GM13976 (cell line): ENCODE results near the gene ANKFY1.

Source experiments
- DNase-seq: peaks from one replicate; pipeline ENCODE4 v3.0.0; 2012; ENCODE audit warnings: low spot score
- in situ Hi-C: fragments of 300-500 bp; cut with MboI; formaldehyde crosslinking; loops from one replicate; pipeline ENCODE4 v1.12.0; 2022; ENCODE audit warnings: low sequenced_read_pairs, mixed read lengths, inconsistent platforms; ENCODE audit not compliant: unreplicated experiment
- TF ChIP-seq, protein P1 (sequence below): IDR thresholded peaks from 2 replicates; pipeline ENCODE4 v1.5.1; 2012; ENCODE audit warnings: borderline replicate concordance, mild to moderate bottlenecking; ENCODE audit not compliant: insufficient read depth; ENCODE audit errors: extremely low read depth, missing control alignments, control extremely low read depth

The ANKFY1 gene, protein sequence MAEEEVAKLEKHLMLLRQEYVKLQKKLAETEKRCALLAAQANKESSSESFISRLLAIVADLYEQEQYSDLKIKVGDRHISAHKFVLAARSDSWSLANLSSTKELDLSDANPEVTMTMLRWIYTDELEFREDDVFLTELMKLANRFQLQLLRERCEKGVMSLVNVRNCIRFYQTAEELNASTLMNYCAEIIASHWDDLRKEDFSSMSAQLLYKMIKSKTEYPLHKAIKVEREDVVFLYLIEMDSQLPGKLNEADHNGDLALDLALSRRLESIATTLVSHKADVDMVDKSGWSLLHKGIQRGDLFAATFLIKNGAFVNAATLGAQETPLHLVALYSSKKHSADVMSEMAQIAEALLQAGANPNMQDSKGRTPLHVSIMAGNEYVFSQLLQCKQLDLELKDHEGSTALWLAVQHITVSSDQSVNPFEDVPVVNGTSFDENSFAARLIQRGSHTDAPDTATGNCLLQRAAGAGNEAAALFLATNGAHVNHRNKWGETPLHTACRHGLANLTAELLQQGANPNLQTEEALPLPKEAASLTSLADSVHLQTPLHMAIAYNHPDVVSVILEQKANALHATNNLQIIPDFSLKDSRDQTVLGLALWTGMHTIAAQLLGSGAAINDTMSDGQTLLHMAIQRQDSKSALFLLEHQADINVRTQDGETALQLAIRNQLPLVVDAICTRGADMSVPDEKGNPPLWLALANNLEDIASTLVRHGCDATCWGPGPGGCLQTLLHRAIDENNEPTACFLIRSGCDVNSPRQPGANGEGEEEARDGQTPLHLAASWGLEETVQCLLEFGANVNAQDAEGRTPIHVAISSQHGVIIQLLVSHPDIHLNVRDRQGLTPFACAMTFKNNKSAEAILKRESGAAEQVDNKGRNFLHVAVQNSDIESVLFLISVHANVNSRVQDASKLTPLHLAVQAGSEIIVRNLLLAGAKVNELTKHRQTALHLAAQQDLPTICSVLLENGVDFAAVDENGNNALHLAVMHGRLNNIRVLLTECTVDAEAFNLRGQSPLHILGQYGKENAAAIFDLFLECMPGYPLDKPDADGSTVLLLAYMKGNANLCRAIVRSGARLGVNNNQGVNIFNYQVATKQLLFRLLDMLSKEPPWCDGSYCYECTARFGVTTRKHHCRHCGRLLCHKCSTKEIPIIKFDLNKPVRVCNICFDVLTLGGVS

DNA sequence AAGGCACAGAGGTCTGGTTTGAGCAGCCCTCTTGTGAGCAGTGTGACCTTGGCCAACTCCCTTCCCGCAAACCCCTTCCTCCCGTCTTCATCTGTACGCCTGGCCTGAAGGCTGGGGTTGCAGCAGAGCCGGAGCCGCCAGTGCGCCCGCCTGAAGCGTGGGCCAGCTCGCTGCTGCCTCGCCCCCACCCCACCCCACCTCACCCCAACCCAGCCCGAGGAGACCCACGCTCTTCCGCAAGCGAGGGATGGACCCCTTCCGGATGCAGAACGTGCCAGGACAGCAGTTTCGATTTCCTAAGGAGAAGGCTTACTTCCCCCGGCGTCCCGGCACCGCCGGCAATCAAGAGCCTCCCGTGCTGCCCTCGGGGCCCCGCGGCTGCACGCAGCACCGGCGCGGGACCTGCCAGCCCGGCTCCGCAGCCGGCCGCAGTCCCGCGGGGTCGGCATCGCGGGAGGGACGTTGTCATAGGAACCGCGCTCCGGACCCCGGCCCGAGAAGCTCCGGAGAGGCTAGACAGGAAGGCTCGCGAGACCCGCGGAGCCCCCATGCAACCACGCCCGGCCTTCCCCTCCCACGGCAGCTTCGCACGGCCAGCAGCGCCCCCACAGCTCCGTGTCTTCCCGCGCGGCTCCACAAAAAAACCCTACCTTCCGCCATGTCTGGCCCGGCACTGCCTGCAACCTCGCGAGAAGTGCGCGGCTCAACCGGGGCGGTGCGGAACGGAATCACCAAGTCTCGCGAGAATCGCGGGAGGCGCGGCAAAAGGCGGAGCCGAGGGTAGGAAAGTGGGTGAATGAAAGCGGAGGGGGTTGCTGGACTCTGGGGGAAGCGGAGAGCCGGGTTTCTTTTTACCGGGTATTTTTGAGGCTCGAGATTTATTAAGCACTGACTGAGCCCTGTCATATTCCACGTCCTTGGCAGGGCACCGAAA, at the start of gene ANKFY1:
TSS of gene ANKFY1 (minus strand) at position 698 of the 934 bp plus-strand sequence. CDS start at position 660, 38 bp downstream.
- in situ Hi-C loops: no loop called here
- peak; percentile 99 for DNase-seq
- TF ChIP-seq, protein P1, sequence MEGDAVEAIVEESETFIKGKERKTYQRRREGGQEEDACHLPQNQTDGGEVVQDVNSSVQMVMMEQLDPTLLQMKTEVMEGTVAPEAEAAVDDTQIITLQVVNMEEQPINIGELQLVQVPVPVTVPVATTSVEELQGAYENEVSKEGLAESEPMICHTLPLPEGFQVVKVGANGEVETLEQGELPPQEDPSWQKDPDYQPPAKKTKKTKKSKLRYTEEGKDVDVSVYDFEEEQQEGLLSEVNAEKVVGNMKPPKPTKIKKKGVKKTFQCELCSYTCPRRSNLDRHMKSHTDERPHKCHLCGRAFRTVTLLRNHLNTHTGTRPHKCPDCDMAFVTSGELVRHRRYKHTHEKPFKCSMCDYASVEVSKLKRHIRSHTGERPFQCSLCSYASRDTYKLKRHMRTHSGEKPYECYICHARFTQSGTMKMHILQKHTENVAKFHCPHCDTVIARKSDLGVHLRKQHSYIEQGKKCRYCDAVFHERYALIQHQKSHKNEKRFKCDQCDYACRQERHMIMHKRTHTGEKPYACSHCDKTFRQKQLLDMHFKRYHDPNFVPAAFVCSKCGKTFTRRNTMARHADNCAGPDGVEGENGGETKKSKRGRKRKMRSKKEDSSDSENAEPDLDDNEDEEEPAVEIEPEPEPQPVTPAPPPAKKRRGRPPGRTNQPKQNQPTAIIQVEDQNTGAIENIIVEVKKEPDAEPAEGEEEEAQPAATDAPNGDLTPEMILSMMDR: no peak

DNA sequence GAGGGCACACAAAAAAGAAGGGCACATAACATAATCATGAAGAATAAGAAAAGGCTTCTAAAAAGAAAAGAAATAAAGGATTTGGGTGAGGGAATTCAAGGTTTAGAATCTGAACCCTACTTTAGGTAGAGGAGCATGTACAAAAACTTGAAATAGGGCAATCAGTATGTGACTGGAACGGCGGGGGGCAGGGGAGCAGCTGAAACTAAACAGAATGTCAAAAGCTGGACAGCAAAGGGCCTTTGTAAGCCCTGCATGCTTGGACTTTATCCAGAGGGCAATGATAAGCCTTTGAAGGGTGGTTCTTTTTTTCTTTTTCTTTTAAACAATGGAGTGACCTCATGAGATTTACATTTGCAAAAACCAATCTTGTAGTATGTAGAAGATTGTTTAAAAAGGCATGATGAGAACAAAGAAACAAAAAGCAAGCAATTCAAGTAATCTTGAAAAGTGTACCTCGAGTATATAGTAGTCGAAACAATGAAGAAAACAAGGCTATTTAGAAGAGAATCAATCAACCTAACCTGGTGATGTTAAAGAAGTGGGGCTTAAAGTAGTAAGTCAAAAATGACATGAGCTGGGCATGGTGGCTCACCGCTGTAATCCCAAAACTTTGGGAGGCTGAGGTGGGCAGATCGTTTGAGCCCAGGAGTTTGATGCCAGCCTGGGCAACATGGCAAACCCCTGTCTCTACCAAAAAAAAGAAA, 46.7 kb upstream of the ANKFY1 start:
- DNase-seq: no peak
- in situ Hi-C loops: no loop called here
- TF ChIP-seq, protein P1: no peak

DNA sequence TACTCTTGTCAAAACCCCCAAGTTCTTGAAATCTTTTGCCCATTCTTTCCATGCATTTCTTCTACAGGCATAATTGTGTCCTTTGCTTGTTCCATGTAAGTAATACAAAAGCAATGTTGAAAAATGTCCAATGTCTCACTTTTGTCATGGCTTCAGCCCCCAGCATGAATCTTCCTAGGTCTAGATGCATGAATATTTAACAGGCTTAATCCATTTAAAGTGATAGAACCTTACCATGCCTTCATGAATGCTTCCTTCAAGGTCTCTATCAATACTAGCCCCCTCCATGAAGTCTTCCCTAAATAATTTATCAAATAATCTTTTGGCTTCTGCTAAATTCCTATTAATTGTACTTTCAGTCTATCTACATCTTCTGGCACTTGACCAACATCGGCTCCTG, 46.1 kb upstream of the ANKFY1 start:
- DNase-seq: no peak
- in situ Hi-C loops: no loop called here
- TF ChIP-seq, protein P1: no peak

DNA sequence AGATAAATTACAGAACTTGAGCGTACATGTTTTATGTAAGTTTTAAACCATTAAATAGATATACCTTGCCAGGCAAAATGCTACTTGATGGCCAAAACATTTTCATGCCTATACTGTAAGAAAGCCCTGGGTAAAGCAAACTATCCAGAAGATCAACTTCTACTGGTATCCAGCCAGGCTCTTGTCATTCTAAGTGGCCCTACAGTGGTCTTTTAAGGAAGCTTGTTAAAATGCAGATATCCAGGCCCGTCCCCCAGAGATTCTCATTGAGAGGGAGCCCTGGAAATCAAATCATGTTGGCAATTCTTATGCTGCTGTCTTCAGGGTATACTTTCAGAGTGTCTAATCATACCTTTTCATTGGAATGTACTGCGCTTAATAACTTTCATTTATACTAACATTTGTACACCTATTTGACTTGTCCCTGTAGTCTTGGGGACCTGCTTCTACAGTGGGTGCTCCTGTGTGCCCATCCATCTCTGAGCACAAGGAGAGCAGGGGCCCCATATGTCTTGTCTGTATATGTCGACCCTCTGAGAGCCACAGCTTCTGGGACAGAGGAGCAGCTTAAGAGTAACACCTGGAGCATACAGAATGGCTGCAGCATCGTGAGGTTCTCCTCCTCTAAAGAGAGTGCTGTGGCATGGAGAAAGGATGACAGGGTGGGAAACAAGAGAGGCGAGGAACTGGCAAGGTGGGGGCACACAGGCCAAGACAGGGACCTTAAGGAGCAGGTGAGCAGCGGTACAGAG, 43.6 kb upstream of the ANKFY1 start:
- in situ Hi-C loops: no loop called here
- DNase-seq: no peak
- TF ChIP-seq, protein P1: no peak

DNA sequence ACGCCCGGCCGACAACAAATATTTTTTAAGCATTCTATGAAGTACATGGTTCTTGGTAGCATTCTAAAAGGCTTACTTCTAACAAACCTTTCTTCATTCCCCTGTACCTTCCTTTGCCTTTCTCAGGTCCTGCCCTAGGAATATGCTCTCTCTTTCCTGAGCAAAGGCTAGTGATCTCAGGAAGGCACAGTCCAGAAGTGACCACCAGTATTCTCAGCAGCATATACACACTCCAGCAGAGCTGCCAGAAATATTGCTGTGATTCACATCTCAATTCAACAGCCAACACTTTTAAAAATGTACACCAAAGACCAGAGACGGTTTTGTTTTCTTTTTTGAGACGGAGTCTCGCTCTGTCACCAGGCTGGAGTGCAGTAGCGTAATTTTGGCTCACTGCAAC, 41.4 kb upstream of the ANKFY1 start:
- in situ Hi-C loops: no loop called here
- TF ChIP-seq, protein P1: no peak
- no peak for DNase-seq
